Left lung (tissue), 10 donors: ENCODE results near the gene PCDHB16. TPM values are rescaled to one million over a fixed set of nuclear protein-coding genes. Genes with fewer than 3 reads are reported as not detected.
"Not testable (repeated sequence)": the region's sequence is repeated elsewhere in the genome, so short reads cannot be mapped to it uniquely, and the experiment has no call there.

Source experiments
- ATAC-seq: fragments of 200-7000 bp; cut with Tn5 transposase; one replicate; pipeline ENCODE4 v1.9.1; 2020; ENCODE audit warnings: moderate library complexity
- DNase-seq, 4 donors: peaks; one replicate each; pipeline ENCODE4 v3.0.0-alpha.2; 2013 to 2020
- H3K27ac ChIP-seq, 2 donors: fragments of 200-600 bp; sonication (generic) in 1 of 2; one replicate each; pipeline versions ENCODE4 v1.5.0 to v1.8.0; 2020 to 2021
- H3K27me3 ChIP-seq, 2 donors: fragments of 200-600 bp; sonication (generic) in 1 of 2; one replicate each; pipeline versions ENCODE4 v1.5.0 to v1.8.0; 2020 to 2021
- H3K36me3 ChIP-seq, 2 donors: fragments of 200-600 bp; sonication (generic) in 1 of 2; one replicate each; pipeline versions ENCODE4 v1.5.0 to v1.8.0; 2020 to 2021
- H3K4me1 ChIP-seq, 2 donors: fragments of 200-600 bp; one replicate each; pipeline ENCODE4 v1.8.0; 2021
- H3K4me3 ChIP-seq, 2 donors: fragments of 200-600 bp; sonication (generic) in 1 of 2; one replicate each; pipeline versions ENCODE4 v1.5.0 to v1.8.0; 2020 to 2021; ENCODE audit warnings: mild to moderate bottlenecking in 1 of 2
- H3K9me3 ChIP-seq, 2 donors: fragments of 200-600 bp; sonication (generic) in 1 of 2; one replicate each; pipeline versions ENCODE4 v1.5.0 to v1.8.0; 2020 to 2021
- CTCF ChIP-seq, 2 donors: fragments of 200-600 bp; sonication (generic) in 1 of 2; IDR thresholded peaks; one replicate each; pipeline versions ENCODE4 v1.5.0 to v1.8.0; 2021; ENCODE audit warnings: antibody characterized with exemption in 2 of 2
- intact Hi-C, 2 donors: fragments of 100-400 bp; cut with DNase I; formaldehyde crosslinking; loops; one replicate each; pipeline versions ENCODE4 v1.11.2 to v1.14.2; 2022
- polyA plus RNA-seq, 6 donors: library from polyadenylated mRNA; unstranded; fragments of 120-200 nt; gene quantifications; one replicate each; pipeline ENCODE4 v1.2.1, GENCODE V29; 2013; ENCODE audit not compliant: insufficient read length in 6 of 6
- total RNA-seq, 2 donors: library from RNA; stranded (reverse); fragmentation: NEBNext Ultra II Directional; extraction: Animal tissue kit (Norgen Biotek cat#: 25700); gene quantifications; one replicate each; pipeline ENCODE4 v1.2.1, GENCODE V29; 2021
- donor health status: DM: no; HTN: yes; CAD: no.
- donor health status: DM: no; HTN: no; CAD: no.

Gene PCDHB16
- total and polyA plus RNA-seq, 8 donors: 1.8 to 8.2 (median 6.1) TPM

DNA sequence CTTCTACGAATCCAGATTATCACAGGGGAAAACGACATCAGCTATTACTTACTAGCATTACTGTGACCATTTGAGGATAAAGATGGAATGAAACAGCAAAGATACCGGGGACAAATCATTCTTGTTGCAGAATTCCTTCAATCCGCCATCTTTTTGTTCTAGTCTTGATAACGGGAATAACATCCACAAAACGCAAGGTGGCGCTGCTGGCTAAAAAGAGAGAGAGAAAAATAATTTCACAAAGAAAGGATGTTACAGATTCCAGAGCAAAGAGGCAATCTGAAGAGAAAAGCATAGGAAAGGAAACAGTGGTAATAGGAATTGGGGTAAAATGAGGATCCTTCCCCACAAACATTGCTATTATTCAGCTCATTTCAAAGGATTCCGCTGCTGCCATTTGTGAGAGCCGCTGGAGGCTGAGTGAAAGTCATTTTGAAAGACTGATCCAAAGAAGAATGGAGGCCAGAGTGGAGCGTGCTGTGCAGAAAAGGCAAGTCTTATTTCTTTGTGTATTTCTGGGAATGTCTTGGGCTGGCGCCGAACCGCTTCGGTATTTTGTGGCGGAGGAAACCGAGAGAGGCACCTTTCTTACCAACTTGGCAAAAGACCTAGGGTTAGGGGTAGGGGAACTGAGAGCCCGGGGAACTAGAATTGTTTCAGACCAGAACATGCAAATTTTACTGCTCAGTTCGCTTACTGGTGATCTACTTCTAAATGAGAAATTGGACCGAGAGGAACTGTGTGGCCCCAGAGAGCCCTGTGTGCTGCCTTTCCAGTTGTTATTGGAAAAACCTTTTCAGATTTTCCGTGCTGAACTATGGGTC, 9.6 kb upstream of the PCDHB16 start, which contains the start of gene PCDHB7:
Gene PCDHB7 (plus strand): TSS at position 264 of the 824 bp plus-strand sequence. CDS start 192 bp downstream, at position 456.
- Histone ChIP-seq H3K4me3 (no peak within 1 kb of the TSS), H3K27ac (no peak within 1 kb of the TSS), H3K9me3 (peaks cover 0 to 52% of the 10 kb centered on the region in 2 donors), H3K36me3 (no peaks in the 10 kb centered on the region), H3K4me1 (no peaks in the 10 kb centered on the region), H3K27me3 (peaks cover 0 to 44% of the 10 kb centered on the region in 2 donors)
- intact Hi-C loops: no loop called here
- no peak for ATAC-seq
- DNase-seq: peak in 2 of 4 donors; percentile 18 to 47
- TF ChIP-seq CTCF (IDR thresholded peaks at IDR 0.05): peak in 1 of 2 donors; percentile 22

DNA sequence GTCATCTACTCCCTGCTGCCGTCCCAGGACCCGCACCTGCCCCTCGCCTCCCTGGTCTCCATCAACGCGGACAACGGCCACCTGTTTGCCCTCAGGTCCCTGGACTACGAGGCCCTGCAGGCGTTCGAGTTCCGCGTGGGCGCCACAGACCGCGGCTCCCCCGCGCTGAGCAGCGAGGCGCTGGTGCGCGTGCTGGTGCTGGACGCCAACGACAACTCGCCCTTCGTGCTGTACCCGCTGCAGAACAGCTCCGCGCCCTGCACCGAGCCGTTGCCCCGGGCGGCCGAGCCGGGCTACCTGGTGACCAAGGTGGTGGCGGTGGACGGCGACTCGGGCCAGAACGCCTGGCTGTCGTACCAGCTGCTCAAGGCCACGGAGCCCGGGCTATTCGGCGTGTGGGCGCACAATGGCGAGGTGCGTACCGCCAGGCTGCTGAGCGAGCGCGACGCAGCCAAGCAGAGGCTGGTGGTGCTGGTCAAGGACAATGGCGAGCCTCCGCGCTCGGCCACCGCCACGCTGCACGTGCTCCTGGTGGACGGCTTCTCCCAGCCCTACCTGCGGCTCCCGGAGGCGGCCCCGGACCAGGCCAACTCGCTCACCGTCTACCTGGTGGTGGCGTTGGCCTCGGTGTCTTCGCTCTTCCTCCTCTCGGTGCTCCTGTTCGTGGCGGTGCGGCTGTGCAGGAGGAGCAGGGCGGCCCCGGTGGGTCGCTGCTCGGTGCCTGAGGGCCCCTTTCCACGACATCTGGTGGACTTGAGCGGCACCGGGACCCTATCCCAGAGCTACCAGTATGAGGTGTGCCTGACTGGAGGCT, 7.7 kb upstream of the PCDHB16 start:
- intact Hi-C loops, H3K4me3 ChIP-seq, ATAC-seq, H3K4me1 ChIP-seq, H3K36me3 ChIP-seq, H3K27ac ChIP-seq: not testable (repeated sequence)
- peak in 1 of 4 donors; percentile 77 for DNase-seq
- H3K27me3 ChIP-seq: peaks cover 0 to 53% of the 10 kb centered on the region in 2 donors
- peaks cover 0 to 58% of the 10 kb centered on the region in 2 donors for H3K9me3 ChIP-seq

GRCh38 chr5:141175933-141176332, 6.3 kb upstream of the PCDHB16 start:
- H3K27me3 ChIP-seq: peaks cover 0 to 60% of the 10 kb centered on the region in 2 donors
- DNase-seq: no peak
- H3K27ac ChIP-seq: no peak overlapping the region
- H3K9me3 ChIP-seq: peaks cover 0 to 63% of the 10 kb centered on the region in 2 donors
- TF ChIP-seq CTCF (IDR thresholded peaks at IDR 0.05): no peak
- ATAC-seq: no peak
- no peaks in the 10 kb centered on the region for H3K36me3 ChIP-seq
- no peaks in the 10 kb centered on the region for H3K4me1 ChIP-seq
- intact Hi-C loops: no loop called here
- no peak overlapping the region for H3K4me3 ChIP-seq

GRCh38 chr5:141177577-141178191, 4.5 kb upstream of the PCDHB16 start, which contains the start of gene PCDHB8:
TSS of gene PCDHB8 (plus strand) at chr5:141177790. CDS start at chr5:141178035, 245 bp downstream.
- intact Hi-C loops, H3K4me3 ChIP-seq, H3K4me1 ChIP-seq, H3K36me3 ChIP-seq, ATAC-seq, H3K27ac ChIP-seq, DNase-seq: not testable (repeated sequence)
- Histone ChIP-seq H3K27me3 (peaks cover 0 to 68% of the 10 kb centered on the region in 2 donors), H3K9me3 (peaks cover 0 to 67% of the 10 kb centered on the region in 2 donors)

DNA sequence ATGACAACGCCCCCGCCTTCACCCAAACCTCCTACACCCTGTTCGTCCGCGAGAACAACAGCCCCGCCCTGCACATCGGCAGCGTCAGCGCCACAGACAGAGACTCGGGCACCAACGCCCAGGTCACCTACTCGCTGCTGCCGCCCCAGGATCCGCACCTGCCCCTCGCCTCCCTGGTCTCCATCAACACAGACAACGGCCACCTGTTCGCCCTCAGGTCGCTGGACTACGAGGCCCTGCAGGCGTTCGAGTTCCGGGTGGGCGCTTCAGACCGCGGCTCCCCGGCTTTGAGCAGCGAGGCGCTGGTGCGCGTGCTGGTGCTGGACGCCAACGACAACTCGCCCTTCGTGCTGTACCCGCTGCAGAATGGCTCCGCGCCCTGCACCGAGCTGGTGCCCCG, 2.8 kb upstream of the PCDHB16 start:
- H3K36me3 ChIP-seq, H3K4me1 ChIP-seq, ATAC-seq, intact Hi-C loops, H3K4me3 ChIP-seq, DNase-seq, H3K27ac ChIP-seq: not testable (repeated sequence)
- Histone ChIP-seq H3K9me3 (peaks cover 0 to 62% of the 10 kb centered on the region in 2 donors), H3K27me3 (peaks cover 0 to 72% of the 10 kb centered on the region in 2 donors)

GRCh38 chr5:141179876-141180275, 2.3 kb upstream of the PCDHB16 start:
- ATAC-seq, intact Hi-C loops, DNase-seq: not testable (repeated sequence)

More at GRCh38 chr5:141179876-141180275, 2.3 kb upstream of the PCDHB16 start:
- Histone ChIP-seq H3K9me3 (peaks cover 0 to 62% of the 10 kb centered on the region in 2 donors), H3K27me3 (peaks cover 0 to 72% of the 10 kb centered on the region in 2 donors)
- not testable (repeated sequence) for H3K27ac ChIP-seq, H3K36me3 ChIP-seq, H3K4me3 ChIP-seq, H3K4me1 ChIP-seq
